Middle frontal gyrus (tissue), 1 donor: ENCODE results near the gene MROH2B.
"Not testable (repeated sequence)": the region's sequence is repeated elsewhere in the genome, so short reads cannot be mapped to it uniquely, and the experiment has no call there.

Source experiments
- DNase-seq: peaks from one replicate; pipeline ENCODE4 v3.0.0-alpha.2; 2015; ENCODE audit warnings: low spot score; ENCODE audit errors: extremely low spot score

MROH2B gene

GRCh38 chr5:41022600-41022999 is 48.5 kb downstream of the MROH2B start:
- DNase-seq, result not testable (repeated sequence)

- DNase-seq, result no peak
Observed at GRCh38 chr5:41012318-41012717, 58.8 kb downstream of the MROH2B start.

DNA sequence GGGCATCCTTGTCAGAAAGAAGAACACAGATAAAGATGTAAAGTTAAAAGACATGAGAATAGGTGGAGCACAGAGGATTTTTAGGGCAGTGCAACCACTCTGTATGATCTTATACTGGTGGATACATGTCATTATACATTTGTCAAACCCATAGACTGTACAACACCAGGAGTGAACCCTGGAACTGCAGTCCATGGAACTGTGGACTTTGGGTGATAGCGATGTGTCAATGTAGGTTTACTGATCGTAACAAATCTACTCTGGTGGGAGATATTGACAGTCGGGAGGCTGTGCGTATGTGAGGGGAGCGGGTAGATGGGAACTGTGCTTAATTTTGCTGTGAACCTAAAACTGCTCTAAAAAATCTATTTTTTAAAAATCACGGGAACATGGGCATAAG is 60.6 kb downstream of the MROH2B start:
- no peak for DNase-seq

DNA sequence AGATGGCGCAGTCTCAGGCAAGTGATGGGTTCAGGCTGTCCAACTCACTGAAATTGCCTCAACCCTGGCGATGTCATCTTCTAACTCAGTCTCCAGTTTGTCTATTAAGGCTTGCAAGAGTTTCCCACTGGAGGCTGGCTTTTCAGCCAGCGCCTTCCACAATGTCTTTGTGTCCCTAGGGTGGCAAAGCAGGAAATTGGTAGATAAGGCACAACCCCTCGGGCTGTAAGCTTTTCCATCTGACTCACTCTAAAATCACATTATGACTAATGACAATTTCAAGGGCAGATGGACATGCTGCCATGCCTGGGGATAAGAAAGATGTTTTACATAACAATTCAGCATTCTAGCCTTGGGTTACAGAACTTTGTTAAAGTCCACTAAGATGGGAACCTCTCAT is 61.9 kb downstream of the MROH2B start:
- no peak for DNase-seq

DNA sequence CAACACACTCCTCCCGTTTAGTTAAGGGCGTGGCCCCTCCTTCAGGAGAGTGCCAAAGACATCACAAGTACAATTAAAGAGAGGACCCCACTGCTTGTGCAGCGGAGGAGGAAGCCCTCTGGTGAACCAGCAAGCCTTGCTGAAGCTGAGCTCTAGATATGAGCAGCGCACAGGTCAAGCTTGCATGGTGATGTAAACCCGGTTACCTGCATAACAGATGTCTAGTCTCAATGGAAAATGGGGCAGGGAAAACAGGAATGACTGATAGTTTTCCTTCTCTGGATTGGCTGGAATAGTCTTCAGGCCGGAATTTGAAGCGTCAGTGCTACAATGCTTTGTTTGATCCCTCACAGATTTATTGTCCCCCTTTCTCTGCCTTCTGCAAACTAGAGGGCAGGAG is 66.2 kb downstream of the MROH2B start:
- DNase-seq, result no peak

GRCh38 chr5:41003670-41004376 is 67.3 kb downstream of the MROH2B start:
- no peak for DNase-seq

DNA sequence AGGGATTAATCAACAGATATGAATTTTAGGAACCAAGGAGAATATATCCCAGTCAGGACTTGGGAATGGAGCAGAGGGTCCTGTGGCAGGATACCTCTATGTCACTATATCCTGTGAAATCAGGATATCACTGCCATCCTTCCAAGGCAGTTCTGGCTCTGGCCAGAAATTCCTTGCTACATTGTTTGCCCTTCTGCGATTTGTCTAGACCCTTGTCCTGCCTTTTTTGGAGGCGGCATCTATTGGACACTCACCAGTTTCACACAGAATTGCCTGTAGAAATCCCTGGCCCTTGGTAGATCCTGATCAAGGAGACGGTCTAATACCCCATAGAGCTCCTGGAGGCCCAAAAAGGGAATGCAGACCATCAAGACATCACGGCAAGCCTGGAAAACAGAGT is 71.2 kb downstream of the MROH2B start:
- DNase-seq, result no peak

DNA sequence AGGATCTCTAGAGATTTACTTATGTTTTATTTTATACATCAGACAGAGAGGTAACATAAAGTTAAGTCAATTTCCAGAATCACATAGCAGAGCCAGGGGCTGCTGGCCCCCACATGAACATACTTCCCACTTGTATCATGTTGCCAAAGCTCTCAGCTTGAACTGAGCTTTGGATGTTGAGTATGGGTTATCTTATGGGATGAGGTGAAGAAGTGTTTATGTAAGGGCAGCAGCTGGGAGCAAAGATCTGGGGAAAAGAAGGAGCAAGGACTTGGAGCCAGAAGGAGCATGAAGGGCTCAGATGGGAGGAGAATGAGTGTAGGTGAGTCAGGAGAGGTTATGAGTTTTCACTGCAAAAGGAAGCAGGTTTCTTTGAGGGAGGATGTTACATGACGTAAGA is 72.0 kb downstream of the MROH2B start:
- no peak for DNase-seq

- DNase-seq, result no peak
Observed at GRCh38 chr5:40995801-40996586, 75.1 kb downstream of the MROH2B start.

DNA sequence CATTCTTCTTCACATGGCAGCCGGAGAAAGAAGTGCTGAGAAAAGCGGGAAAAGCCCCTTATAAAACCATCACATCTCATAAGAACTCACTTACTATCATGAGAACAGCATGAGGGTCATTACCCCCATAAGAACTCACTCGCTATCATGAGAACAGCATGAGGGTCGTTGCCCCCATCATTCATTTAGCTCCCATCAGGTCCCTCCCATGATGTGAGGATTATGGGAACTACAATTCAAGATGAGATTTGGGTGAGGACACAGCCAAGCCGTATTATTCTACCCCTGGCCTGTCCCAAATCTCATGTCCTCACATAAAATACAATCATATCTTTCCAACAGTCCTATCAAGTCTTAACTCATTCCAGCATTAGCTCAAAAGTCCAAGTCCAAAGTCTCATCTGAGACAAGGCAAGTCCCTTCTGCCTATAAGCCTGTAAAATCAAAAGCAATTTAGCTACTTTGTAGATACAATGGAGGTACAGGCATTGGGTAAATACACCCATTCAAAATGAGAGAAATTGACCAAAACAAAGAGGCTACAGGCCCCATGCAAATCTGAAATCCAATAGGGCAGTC is 79.1 kb downstream of the MROH2B start:
- DNase-seq, result no peak

DNA sequence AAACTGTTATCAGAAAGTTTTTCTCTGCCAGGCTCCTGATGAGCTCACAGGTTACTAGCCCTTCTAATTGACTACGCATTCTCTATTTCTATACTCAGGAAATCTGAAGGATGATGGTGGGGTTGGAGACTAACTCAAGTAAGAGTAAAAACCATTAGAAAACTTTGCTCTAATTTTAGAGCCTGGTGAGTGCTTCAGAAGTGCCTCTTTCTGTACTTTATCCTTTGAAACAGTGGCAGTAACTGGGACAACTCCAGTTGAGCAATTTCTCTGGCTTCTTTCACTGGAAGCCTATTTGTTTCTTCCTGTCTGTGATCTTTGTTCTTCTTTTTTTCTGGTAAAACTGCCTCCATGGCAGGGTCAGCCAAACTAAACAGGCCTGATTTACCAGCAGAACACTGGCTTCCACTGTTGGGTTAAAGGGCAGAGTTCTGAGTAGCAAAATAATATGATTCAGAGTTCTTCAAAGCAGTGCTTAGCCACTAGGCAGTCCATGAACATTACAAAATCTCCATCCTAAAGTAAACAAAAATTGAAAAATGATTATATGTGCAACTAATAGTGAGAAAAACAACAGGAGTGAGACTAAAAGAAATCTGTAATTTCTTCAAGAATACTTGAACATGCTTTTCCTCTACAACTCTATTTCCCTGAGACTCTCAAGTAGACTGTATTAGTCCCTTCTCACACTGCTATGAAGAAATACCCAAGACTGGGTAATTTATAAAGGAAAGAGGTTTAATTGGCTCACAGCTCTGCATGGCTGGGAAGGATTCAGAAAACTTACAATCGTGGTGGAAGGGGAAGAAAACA is 79.8 kb downstream of the MROH2B start:
- DNase-seq, result no peak

DNA sequence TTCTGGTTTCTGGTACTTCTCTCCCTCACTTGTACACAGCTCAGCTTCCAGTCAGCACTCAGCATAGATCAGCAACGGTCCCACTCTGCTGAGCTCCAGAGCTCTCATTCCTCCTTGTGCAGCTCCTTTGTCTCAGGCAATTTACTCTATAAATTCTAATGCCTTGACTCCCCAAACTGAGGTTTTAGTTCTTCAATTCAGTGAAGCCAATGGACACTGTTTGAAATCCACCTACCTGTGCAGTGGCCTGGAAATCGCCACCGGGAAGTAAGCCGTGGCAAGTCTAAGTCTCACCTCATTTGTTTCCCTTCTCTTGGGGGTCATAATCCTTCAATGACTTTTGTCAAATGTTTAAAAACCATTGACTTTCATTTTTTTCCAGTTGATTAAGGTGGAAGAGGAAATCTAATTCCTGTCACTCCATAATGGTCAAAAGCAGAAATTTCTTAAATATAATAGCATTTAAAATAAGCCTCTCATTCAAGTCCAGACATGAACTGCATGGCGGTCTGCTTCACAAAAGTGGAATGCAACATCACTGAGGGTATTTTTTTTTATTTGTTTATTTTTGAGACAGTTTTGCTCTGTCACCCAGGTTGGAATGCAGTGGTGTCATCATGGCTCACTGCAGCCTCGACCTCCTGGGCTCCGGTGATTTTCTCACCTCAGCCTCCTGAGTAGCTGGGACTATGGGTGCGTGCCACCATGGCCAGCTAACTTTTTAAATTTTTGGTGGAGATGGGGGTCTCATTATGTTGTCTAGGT is 82.2 kb downstream of the MROH2B start:
- no peak for DNase-seq

DNA sequence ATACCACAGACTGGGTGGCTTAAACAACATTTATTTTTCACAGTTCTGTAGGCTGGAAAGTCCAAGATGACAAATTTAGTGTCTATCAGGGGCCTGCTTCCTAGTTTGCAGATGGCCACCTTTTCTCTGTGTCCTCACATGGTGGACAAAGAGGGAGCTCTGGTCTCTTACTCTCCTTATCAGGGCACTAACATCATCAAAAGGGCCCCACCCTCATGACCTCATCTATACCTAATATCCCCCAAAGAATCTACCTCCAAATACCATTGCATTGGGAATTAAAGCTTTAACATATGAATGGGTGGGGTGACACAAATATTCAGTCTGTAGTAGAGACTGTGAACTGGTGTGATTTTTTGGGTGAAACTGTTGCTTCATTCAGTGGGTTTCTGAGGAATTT is 83.8 kb downstream of the MROH2B start:
- DNase-seq, result no peak

GRCh38 chr5:40986666-40987065 is 84.5 kb downstream of the MROH2B start:
- DNase-seq, result no peak

- no peak for DNase-seq
Observed at GRCh38 chr5:40985501-40985900, 85.6 kb downstream of the MROH2B start.

- DNase-seq, result no peak
Observed at GRCh38 chr5:40984884-40985283, 86.3 kb downstream of the MROH2B start.

GRCh38 chr5:40983781-40984180 is 87.4 kb downstream of the MROH2B start:
- no peak for DNase-seq

- DNase-seq, result no peak
Observed at GRCh38 chr5:40981420-40981819, 89.7 kb downstream of the MROH2B start.

DNA sequence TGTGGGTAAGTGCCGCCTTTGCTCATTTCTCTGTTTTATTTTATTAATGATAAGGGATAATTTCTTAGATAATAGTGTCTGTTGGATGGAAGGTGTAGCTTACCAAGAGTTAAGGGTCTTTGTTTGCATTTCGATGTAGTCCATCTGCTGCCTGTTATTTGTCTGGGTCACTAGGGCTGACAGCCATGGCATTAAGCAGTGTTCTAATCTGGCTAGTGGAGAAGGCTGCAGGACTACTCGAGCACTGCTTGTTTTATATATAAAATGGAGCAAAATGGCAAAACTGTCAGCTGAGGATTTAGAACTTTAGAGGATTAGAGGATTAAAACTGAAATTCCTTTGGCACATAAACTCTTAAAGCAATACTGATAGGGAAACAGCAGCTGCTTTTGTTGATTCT is 94.3 kb downstream of the MROH2B start:
- DNase-seq, result no peak

DNA sequence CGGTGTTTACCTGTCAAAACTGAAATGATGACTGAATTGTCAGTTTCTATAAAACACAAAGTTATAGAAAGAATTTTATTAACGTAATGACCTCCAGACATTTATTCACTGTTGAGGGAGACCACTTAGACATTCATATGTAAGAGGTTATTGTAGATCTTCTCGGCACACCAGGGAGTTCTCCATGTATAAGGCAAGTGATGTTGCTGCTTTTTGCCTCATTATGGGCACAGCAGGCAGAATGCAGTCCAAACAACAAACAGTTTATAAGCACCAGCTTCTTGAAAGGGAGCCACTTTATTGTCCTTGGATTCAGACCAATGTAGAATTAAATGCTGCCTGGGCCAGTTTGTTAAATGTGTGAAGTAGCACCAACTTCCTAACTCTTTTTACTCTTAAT is 95.1 kb downstream of the MROH2B start:
- DNase-seq, result no peak
